Large intestine (tissue), 3 donors: ENCODE data around the gene SLC35E1. TPM values are rescaled to one million over a fixed set of nuclear protein-coding genes. Genes with fewer than 3 reads are reported as not detected.

Experiments used
- DNase-seq, 2 donors: peaks; one replicate each; pipeline versions ENCODE4 v3.0.0 to v3.0.0-alpha.2; 2013
- H3K27ac ChIP-seq: one replicate; pipeline ENCODE4 v1.5.1; 2013; ENCODE audit warnings: low read length
- H3K27me3 ChIP-seq: 2 replicates; pipeline ENCODE4 v1.6.1; 2013; ENCODE audit warnings: low read length; ENCODE audit not compliant: control insufficient read depth, insufficient read depth
- H3K36me3 ChIP-seq: 2 replicates; pipeline ENCODE4 v1.6.1; 2013; ENCODE audit warnings: low read length; ENCODE audit not compliant: control insufficient read depth, insufficient read depth
- H3K4me1 ChIP-seq: one replicate; pipeline ENCODE4 v1.6.1; 2013; ENCODE audit warnings: low read length; ENCODE audit not compliant: control insufficient read depth, insufficient read depth
- H3K4me3 ChIP-seq: one replicate; pipeline ENCODE4 v1.5.1; 2013; ENCODE audit warnings: low read length
- H3K9me3 ChIP-seq: one replicate; pipeline ENCODE4 v1.6.1; 2013; ENCODE audit warnings: mild to moderate bottlenecking, low read depth, low read length, moderate library complexity; ENCODE audit not compliant: control insufficient read depth
- WGBS: methylation state at CpG from one replicate; pipeline ENCODE4 v1.1.5; 2013; ENCODE audit warnings: low lambda C conversion rate; ENCODE audit not compliant: insufficient coverage; 5-methylcytosine and 5-hydroxymethylcytosine counted together
- polyA plus RNA-seq: library from polyadenylated mRNA; unstranded; fragments of 120-200 nt; gene quantifications from one replicate; pipeline ENCODE4 v1.2.1, GENCODE V29; 2013

SLC35E1 gene
- polyA plus RNA-seq, 1 donor: 34.0 TPM

- H3K36me3 ChIP-seq: no peaks in the 10 kb centered on the region
- H3K4me1 ChIP-seq: peaks cover 28% of the 10 kb centered on the region
- H3K27me3 ChIP-seq: no peaks in the 10 kb centered on the region
- DNase-seq: no peak
- H3K9me3 ChIP-seq: no peaks in the 10 kb centered on the region
- no CpG with 5 or more reads among the region's 11 CpGs for WGBS
- H3K27ac ChIP-seq: no peak overlapping the region
- H3K4me3 ChIP-seq: no peak overlapping the region
Measured at GRCh38 chr19:16588824-16589577, 16.8 kb upstream of the SLC35E1 start.

DNA sequence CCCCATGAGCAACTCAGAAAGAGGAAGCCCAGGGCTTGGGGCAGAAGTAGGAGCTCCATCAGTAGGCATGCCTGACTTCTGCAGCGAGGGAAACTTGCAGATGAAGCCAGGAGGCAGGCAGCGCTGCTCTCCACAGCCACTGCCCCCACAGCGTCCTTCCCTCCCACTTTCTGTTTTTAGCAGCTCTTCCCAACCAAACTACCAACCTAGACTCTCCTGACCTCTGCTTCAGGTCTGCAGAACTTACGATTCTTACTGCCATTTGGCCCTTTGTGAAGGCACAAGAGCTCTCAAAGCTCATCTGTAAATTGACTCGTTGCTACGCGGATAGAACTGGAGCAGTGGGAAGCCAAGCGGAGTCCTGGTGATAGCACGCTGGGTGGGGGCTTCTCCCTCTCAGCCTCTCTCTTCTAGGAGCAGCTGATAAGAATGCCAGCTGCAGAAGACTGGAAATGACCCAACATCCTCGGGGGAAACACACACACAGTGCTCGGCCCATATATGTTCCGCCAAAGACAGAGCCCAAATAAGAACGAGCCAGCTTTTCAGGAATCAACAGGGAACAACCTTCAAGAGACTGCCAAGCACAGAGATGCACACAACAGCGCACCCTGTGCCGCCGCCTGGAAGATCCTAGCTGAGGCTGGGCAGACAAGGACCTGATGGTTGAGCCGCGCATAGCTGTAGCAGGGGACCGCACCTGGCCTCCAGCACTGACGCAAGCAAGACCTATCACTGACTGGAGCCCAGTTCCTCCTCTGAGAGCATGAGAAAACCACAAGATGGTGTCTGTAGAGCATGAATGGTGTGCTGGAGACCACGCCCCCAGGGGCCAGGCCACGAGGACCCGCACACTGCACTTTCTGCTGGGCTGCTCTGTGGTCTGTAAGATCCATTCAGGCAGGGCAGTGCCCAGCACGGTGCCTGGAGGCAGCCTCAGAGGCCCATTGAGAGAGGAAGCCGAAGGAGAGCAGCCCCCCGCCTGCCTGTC, 15.9 kb upstream of the SLC35E1 start:
- Histone ChIP-seq H3K27me3 (no peaks in the 10 kb centered on the region), H3K4me3 (no peak overlapping the region), H3K9me3 (no peaks in the 10 kb centered on the region), H3K4me1 (peaks cover 33% of the 10 kb centered on the region), H3K27ac (no peak overlapping the region), H3K36me3 (no peaks in the 10 kb centered on the region)
- no CpG with 5 or more reads among the region's 26 CpGs for WGBS
- DNase-seq: no peak

DNA sequence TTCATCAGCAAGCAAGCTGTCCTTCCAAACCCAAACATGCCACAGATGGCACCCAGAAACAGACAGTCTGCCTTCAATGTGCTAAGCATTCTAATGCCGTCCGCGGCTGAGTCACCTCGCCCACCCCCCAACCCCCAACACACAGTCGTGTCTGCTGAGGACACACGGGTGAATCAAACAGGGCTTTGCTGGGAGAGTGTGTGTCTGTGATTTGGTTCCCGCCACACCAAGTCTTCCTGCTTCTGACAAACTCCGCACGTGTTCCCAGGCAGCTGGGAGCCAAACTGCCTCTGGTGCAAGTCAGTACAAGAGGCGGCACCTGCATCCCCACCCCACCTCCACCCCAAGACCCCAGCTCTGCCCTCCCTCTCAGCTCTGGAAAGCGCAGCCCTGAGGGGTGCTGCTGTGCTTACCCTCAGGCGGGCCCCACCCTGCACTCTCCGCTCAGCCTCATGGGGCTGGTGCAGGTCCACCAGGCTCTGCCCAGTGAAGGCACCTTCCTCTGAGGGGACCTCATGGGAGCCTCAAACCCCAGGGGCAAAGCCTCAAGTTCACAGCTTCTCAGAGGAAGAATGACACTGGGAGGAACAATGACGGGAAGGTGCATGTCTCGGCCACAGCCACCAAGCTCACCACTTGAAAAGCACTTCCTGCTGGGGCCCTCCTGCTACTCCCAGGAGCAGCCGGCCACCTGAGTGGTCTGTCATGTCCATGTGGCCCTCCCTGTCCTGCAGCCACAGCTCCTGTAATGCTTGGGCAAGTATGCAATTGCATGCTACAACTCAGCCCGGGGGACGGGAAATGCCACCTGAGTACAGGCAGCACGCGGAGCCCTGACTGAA, 15.0 kb upstream of the SLC35E1 start:
- Histone ChIP-seq H3K4me3 (no peak overlapping the region), H3K4me1 (peaks cover 33% of the 10 kb centered on the region), H3K9me3 (no peaks in the 10 kb centered on the region), H3K36me3 (peaks cover 3% of the 10 kb centered on the region), H3K27ac (no peak overlapping the region), H3K27me3 (no peaks in the 10 kb centered on the region)
- no CpG with 5 or more reads among the region's 20 CpGs for WGBS
- no peak for DNase-seq

GRCh38 chr19:16586477-16586871, 14.3 kb upstream of the SLC35E1 start:
- DNase-seq: no peak
- Histone ChIP-seq H3K4me1 (peaks cover 33% of the 10 kb centered on the region), H3K4me3 (no peak overlapping the region), H3K27ac (no peak overlapping the region), H3K27me3 (no peaks in the 10 kb centered on the region), H3K36me3 (peaks cover 7% of the 10 kb centered on the region), H3K9me3 (no peaks in the 10 kb centered on the region)
- WGBS: no CpG with 5 or more reads among the region's 9 CpGs

DNA sequence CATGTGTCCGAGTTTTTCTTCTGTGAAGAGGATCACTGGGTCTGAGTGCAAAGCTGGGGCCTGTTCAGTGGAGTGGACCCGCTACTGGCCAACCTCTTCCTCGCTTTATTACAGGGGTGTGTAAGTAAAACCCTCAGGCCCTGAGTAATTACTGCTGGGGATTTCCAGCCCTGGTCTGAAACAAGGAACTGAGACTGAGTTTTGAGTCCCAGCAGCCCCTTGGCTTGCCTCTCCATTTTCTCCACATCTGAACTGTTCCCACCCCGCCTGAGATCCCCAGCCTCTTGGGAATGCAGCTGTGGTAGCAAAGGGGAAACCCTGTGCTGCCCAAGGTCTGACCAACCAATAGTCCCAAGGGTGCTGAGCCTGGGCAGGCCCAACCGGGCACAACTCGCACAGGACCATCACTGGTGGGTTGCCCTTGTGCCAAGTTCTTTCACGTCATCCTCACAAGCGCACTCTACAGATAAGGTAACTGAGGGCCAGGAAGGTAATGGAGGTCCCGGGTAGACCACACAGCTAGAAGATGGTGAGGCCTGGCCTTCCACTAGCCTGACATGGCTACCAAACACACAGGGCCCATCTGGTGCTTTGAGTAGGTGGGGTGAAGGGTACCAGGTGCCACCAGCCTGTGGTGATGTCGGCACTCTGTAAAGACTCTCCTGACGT, 13.7 kb upstream of the SLC35E1 start:
- H3K4me1 ChIP-seq: peaks cover 33% of the 10 kb centered on the region
- H3K27me3 ChIP-seq: no peaks in the 10 kb centered on the region
- no peak for DNase-seq
- H3K27ac ChIP-seq: peak overlapping the region; percentile 53
- H3K9me3 ChIP-seq: no peaks in the 10 kb centered on the region
- peaks cover 9% of the 10 kb centered on the region for H3K36me3 ChIP-seq
- no CpG with 5 or more reads among the region's 11 CpGs for WGBS
- no peak overlapping the region for H3K4me3 ChIP-seq

- H3K27ac ChIP-seq: peak overlapping the region; percentile 73
- H3K9me3 ChIP-seq: no peaks in the 10 kb centered on the region
- no peaks in the 10 kb centered on the region for H3K27me3 ChIP-seq
- H3K4me1 ChIP-seq: peaks cover 33% of the 10 kb centered on the region
- peaks cover 9% of the 10 kb centered on the region for H3K36me3 ChIP-seq
- WGBS: no CpG with 5 or more reads among the region's 13 CpGs
- H3K4me3 ChIP-seq: peak overlapping the region; percentile 20
- no peak for DNase-seq
Measured at GRCh38 chr19:16585094-16585801, 13.0 kb upstream of the SLC35E1 start.

DNA sequence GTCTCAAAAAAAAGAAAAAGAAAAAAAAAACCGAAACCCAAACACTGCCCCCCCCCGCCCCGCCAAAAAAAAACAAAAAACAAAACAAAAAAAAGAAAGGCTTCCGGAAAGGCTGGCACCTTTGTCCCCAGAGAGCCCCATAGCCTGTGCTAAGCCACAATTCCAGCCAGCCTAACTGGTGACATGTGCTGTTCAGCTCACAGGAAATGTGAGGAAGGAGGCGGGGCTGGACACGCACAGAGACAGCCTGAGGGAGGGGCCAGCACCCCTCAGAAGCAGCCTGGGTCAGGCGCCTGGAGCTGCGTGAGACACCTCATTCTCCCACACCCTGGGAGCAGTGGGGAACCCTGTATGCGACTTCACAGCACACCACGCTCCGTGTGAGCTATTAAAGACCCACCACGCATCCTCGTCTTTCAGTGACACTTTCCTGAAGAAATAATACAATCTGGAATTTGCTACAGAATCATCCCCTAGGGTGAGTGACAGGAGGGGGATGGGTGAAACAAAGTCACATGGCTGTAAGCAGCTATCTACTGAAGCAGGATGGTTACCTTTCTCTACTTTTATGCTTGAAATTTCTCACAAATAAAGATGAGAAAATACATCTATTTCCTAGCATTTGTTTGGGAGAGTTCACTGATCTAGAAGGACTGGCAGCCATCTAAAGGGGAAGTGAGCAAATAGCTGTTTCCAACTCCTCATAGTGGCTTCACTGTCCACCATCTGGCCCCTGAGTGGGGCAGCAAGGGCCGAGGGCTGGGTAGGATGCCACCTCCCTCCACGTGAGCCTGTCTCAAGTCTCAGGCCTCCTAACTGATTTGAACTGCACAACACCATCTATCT, 12.3 kb upstream of the SLC35E1 start:
- DNase-seq: peak; percentile 82 to 91
- 7% methylated on average over 3 of the region's 15 CpGs for WGBS

GRCh38 chr19:16582486-16583261, 10.5 kb upstream of the SLC35E1 start:
- H3K4me1 ChIP-seq: peaks cover 30% of the 10 kb centered on the region
- no CpG with 5 or more reads among the region's 10 CpGs for whole genome bisulfite sequencing
- no peak for DNase-seq
- no peak overlapping the region for H3K4me3 ChIP-seq
- no peaks in the 10 kb centered on the region for H3K27me3 ChIP-seq
- no peaks in the 10 kb centered on the region for H3K9me3 ChIP-seq
- H3K36me3 ChIP-seq: peaks cover 29% of the 10 kb centered on the region
- no peak overlapping the region for H3K27ac ChIP-seq

More for the DNA sequence above, 12.3 kb upstream of the SLC35E1 start:
- Histone ChIP-seq H3K36me3 (peaks cover 15% of the 10 kb centered on the region), H3K27me3 (no peaks in the 10 kb centered on the region), H3K4me1 (peaks cover 33% of the 10 kb centered on the region), H3K4me3 (peak overlapping the region; percentile 20), H3K9me3 (no peaks in the 10 kb centered on the region), H3K27ac (peak overlapping the region; percentile 73)
